Suppressor macrophage treated with lipopolysaccharide for 4 hours (primary cell): ENCODE results near the gene BTRC.

Experiments
- DNase-seq: peaks from one replicate; pipeline ENCODE4 v3.0.0-alpha.2; 2020

Gene BTRC

GRCh38 chr10:101487399-101487798 lies 133.4 kb downstream of the BTRC start:
- DNase-seq: no peak

DNA sequence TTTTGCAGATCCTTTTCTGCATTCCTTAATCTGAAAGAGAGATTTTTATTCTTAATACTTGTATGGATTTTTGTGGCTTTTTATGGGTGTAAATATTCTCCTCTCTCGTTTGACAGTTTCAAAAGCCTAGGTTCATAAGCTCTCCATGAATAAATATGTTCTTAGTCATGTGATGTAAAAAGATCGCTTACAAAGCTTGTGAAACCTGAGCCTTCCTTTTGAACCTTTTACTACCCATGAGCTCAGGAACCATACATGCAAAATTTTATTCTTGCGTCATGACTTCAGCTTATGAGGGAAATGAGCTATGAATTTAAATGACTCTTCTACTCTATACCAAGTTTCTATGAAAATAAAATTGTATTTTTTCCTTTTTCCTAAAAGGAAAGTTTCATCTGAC lies 135.4 kb downstream of the BTRC start:
- no peak for DNase-seq

DNA sequence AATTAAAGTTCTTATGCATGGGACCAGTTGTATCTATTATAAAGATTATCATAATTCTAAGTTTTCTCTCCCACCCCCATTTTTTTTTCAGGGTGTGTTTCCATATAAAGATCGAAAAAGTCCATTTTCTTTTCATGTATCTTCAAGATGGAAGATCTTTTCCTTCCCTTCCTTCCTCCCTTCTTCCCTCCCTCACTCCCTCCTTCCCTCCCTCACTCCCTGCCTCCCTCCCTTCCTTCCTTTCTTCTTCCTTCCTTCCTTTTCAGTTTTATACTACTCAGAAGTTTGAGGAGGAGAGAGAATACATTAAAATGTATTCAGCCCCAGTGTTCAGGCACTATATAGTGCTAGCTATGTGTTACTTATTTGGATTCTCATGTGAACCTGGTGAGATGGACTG lies 136.1 kb downstream of the BTRC start:
- DNase-seq: no peak

DNA sequence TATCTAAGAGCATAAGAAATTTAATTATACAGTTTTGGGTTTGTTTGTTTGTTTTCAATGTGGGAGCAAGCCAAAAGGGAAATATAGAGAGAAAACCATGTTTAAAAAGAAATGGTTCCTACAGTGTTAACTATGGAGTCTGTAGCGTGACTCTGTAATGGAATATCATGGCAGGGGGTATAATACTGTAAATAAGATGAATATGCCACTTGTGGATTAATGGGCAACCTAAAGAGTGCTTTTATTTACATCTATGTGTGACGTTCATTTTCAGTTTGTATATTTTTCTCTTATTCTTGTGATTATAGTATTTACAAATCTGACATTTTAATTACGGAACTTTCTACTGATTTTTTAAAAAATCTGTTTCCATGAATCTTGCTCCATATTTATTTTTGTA lies 138.2 kb downstream of the BTRC start:
- DNase-seq: no peak

GRCh38 chr10:101492814-101493213 lies 138.8 kb downstream of the BTRC start:
- DNase-seq: no peak

- DNase-seq: no peak
Observed at GRCh38 chr10:101493249-101493648, 139.3 kb downstream of the BTRC start.

DNA sequence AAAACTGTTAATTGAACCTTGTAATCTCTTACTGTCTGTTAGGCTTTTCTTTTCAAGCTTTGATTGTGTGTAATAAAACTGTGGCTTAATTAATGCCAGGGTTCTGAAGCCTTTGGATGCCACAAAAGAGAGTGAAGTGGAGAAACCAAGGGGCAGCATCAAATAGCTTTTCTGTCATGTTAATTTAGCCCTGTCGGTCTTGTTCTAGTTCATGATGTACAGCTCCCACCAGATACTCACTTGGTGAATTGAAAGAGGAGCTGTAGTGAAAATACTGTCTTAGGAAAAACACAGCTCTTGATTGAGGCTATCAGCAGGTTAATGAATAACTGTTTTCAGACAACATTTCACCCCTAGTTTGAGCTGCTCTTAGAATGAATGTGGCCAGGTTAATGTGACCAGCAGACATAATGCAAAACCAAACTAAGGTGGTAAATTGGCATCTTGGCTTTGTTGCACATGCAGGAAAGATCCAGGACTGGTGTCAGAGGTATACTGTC lies 139.9 kb downstream of the BTRC start:
- no peak for DNase-seq

DNA sequence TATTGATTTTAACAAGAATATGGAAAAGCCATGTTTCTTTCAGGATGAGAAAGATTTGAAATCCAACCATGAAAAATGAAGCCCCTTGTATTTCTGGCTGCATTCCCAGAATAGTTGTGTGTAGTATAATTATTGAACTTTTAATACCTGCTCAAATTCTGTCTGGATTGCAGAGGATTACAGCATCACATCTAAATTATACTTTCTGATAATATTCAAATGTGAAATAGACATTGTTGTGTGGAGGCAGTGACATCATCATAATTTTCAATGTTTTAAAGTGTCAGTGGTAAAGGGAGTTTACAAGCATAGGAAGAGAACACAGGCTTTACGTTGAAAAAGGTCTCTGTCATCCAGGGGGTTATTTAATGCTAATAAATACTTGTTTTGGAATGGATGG lies 140.7 kb downstream of the BTRC start:
- no peak for DNase-seq

GRCh38 chr10:101495324-101495925 lies 141.5 kb downstream of the BTRC start:
- peak; percentile 3 for DNase-seq

DNA sequence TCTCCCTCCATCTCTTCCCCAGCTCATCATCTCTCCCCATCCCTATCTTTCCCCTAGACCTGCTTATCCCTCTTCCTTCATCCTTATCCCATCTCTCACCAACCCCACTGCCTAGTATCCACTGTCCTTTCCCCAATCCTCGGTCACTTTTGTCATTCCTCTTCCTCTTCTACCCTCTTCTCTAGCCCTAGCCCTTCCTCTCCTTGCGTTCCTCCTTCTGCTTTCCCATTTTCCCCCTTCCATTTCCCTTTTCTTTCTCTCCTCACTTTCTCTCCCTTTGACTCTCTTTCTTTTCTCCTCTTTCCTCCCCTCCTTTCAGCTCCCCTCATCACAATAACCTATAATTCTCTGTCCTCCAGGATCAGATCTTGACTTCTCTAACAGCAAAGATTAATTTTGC lies 150.5 kb downstream of the BTRC start:
- no peak for DNase-seq

DNA sequence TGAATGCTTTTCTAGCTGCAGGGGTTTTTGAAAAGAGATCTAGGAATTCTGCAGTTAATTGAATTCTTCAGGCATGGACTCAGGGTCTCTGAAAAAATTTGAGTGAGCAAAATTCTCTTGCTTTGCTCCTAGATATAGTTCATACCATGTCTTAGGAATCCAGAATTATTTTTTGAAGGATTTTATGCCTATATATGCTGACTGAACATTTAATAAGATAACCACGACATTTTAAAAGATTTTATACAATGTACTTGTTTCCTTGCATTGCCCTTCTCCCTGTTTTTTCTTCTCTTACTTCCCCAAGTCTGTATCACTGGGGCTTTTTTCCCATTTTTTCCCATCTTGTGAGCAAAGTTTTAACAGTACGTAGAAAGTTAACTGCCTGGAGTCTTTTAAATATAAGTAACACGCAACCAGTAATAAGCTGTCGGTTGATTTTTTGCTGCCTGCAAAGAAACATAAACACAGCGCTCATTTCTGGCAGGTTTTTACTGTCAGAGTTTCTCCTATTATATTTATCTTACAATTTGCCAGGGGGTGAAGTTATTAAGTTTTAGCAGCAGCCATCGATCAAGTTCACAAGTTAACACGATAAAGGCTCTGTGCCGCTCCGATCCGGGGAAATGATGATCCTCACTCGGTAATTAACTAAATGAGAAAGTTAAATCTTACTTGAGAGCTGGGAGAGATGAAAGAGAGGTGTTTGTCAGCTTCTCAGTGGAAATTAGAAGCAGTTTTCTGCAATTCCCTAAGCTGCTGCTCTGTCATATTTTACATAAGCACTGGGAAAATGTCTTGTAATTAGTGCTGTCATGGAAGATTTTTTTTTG lies 153.1 kb downstream of the BTRC start:
- DNase-seq: no peak

DNA sequence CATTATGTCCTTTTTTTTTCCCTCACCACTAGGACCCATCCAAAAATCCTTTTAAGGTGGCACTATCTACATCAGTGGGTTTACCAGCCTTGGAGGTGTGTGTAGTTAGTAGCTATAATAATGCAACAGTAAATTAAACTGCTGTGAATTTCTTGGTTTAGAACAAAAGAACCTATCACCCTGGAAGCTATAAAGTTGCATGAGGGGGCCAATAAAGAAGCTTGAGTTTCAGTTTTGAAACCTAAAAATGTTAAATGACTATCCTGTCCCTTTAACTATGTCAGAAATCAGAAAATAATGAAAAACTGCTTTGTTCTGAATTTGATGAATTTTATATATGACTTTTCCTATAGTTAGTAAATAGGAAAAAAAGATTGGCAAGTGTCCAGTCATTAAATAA lies 153.9 kb downstream of the BTRC start:
- DNase-seq: no peak

GRCh38 chr10:101511938-101512337 lies 158.0 kb downstream of the BTRC start:
- DNase-seq: no peak

DNA sequence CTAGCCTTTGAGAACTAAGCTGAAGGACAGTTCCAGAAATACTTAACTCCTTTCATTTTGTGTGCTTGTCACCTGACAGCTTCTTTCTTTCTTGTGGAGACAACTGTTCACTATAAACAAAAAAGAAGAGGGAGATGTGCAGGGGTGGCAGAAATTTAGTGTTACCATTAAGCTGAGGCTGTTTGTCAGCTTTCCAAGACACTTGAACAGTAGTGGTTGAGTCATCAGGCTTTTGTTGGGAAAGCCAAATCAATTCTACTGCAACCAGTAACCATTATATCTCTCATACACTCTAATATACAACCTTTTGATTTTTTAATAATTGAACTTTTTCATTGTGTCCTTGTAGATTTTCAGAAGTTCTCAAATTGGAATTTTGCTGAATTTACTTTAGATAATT lies 158.8 kb downstream of the BTRC start:
- DNase-seq: no peak

DNA sequence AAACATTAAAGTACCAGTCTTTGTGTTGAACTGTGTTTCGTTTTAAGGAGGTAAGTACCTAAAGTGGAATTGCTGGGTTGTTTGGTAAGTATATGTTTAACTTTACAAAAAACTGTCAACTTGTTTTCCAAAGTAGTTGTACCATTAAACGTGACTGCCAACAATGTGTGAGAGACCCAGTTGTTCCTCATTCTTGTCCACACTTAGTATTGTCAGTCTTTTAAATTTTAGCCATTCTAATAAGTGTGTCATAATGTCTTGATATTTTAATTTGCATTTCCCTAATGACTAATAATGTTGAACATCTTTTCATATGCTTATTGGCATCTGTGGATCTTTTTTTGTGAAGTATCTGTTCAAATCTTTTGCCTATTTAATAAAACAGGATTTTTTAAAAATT lies 159.8 kb downstream of the BTRC start:
- no peak for DNase-seq

- DNase-seq: no peak
Observed at GRCh38 chr10:101525848-101526247, 171.9 kb downstream of the BTRC start.

DNA sequence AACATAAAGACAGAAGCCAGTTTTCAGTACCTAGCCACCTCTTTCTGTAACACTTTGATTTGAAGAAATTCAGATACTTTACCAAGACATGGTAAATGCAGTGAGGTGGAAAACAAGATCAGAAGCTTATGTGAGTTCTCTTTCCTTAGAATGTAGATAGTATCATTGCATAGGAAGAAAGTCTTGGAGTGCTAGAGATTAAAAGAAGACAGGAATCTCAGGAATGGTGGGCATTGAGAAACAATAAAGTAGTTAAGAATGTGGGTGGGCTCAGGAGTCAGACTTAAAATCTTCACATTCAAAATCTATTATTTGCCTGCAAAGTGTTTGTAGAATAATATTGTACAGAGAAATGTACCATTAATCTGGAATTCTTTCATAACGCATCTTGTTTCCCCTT lies 175.2 kb downstream of the BTRC start:
- no peak for DNase-seq

DNA sequence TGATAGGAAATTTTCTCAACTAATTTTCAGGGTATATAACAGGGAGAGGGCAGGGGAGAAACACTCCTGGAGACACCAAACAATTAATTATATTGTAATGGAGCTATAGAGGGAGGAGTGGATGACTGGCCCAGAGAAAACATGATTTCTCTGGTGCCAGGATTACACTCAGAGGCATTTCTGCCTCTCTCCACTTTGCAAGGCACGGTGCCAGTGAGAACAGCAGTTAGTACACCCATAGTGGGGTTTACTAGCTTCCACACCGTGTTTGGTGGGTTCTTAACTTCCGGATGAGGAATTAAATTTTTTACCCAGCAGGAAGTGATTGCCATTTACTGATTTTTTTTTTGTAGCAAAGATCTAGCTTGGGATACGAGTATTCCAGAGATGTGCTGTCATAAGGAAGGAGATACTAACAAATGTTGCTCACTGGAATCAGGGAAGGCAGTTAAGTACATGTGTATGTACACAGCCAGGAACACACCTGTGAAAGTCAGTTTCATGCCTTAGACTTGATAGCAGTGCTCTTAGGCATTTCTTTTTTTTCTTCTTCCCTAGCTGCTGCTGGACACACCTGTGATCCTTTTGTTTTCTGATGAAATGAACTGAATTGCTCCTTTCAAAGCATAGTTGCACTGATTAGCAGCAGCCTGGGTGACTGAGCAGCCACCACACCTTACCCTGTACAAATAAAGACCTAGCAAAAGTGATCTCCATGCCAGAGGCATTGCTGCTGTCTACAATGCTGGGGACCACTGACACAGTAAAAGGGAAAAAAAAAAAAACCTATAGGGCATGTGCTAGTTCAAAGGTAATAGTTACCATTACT lies 176.0 kb downstream of the BTRC start:
- DNase-seq: no peak

DNA sequence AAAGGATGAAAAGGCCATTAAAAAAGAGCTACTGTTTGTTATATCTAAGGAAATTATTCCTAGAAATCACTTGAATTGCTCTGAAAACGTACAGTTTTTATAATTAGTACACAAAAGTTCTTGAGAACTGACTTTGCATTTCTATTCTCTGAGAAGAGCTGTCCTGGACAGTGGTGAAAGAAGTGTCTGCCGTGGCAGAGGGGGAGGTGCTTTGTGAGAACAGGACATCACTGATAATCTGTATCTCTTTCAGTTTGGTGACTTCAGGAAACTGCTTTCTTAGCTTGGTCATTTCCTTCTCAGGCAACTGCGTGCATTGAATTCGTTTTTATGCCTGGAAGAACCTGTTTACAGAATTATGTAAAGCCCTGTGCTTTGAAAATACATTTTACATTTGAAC lies 182.0 kb downstream of the BTRC start:
- DNase-seq: no peak

- DNase-seq: peak; percentile 56
Observed at GRCh38 chr10:101536800-101537199, 182.8 kb downstream of the BTRC start.

DNA sequence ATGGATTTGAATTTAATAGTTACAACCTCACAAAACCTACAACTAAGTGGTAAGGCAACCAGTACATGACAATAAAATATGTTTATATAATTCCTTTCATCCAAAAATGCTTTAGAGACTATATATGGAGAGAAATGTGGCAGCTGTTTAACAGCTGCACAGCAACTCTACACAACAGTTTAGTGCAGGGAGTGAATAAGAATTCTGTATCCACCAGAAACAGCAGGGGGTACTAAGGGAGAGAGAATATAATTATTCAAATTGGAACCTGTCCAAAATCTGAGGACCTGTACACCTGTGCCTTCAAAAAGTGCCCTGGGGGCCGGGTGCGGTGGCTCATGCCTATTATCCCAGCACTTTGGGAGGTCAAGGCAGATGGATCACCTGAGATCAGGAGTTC lies 184.5 kb downstream of the BTRC start:
- DNase-seq: no peak

GRCh38 chr10:101545898-101546297 lies 191.9 kb downstream of the BTRC start:
- no peak for DNase-seq

GRCh38 chr10:101550965-101551364 lies 197.0 kb downstream of the BTRC start:
- no peak for DNase-seq

- no peak for DNase-seq
Observed at GRCh38 chr10:101552442-101552841, 198.5 kb downstream of the BTRC start.
